Measurements from ENCODE around the gene KLHL30.

Gene KLHL30

GRCh38 chr2:238173692-238174091 is 35.2 kb downstream of the KLHL30 start:
- no peak for DNase-seq (ENCODE audit: low read depth in 2 of 2)

GRCh38 chr2:238174291-238174690 is 35.8 kb downstream of the KLHL30 start:
- DNase-seq (ENCODE audit: low read depth in 2 of 2), result no peak

- DNase-seq (ENCODE audit: low read depth in 2 of 2), result no peak
Measured at GRCh38 chr2:238174701-238175100, 36.2 kb downstream of the KLHL30 start.

- DNase-seq (ENCODE audit: low read depth in 2 of 2), result no peak
Measured at GRCh38 chr2:238176613-238177012, 38.1 kb downstream of the KLHL30 start.

- no peak for DNase-seq (ENCODE audit: low read depth in 2 of 2)
Measured at GRCh38 chr2:238180554-238180953, 42.1 kb downstream of the KLHL30 start.

GRCh38 chr2:238182362-238182761 is 43.9 kb downstream of the KLHL30 start:
- no peak for DNase-seq (ENCODE audit: low read depth in 2 of 2)

GRCh38 chr2:238183821-238184220 is 45.4 kb downstream of the KLHL30 start:
- DNase-seq (ENCODE audit: low read depth in 2 of 2), result no peak

- DNase-seq (ENCODE audit: low read depth in 2 of 2), result no peak
Measured at GRCh38 chr2:238187618-238188548, 49.4 kb downstream of the KLHL30 start.

- no peak for DNase-seq (ENCODE audit: low read depth in 2 of 2)
Measured at GRCh38 chr2:238190445-238190844, 52.0 kb downstream of the KLHL30 start.

Measured in fibroblast of skin of left biceps (primary cell).